ENCODE results near the gene NMUR2. TPM values are rescaled to one million over a fixed set of nuclear protein-coding genes. Genes with fewer than 3 reads are reported as not detected.

Gene NMUR2
- total RNA-seq, result not detected

GRCh38 chr5:152405145-152405544 is at the start of gene NMUR2:
TSS of gene NMUR2 (minus strand) at chr5:152405279. CDS start at chr5:152405113, 166 bp downstream.
- no peak for DNase-seq
- intact Hi-C loops (cut with DNase I), result no loop called here
- no peak within 1 kb of the TSS for H3K27ac ChIP-seq
- no peaks in the 10 kb centered on the region for H3K27me3 ChIP-seq
- TF ChIP-seq CTCF (IDR thresholded peaks at IDR 0.05), result no peak
- no peaks in the 10 kb centered on the region for H3K9me3 ChIP-seq
- H3K36me3 ChIP-seq, result no peaks in the 10 kb centered on the region
- H3K9ac ChIP-seq (ENCODE audit: low read depth in 2 of 2, low read length in 2 of 2), result no peak within 1 kb of the TSS
- H3K4me1 ChIP-seq, result no peaks in the 10 kb centered on the region
- H3K4me3 ChIP-seq, result no peak within 1 kb of the TSS

- no peaks in the 10 kb centered on the region for H3K27me3 ChIP-seq
- no peaks in the 10 kb centered on the region for H3K36me3 ChIP-seq
- no peak for DNase-seq
- intact Hi-C loops (cut with DNase I), result no loop called here
- no peak overlapping the region for H3K4me3 ChIP-seq
- H3K9me3 ChIP-seq, result no peaks in the 10 kb centered on the region
- TF ChIP-seq CTCF (IDR thresholded peaks at IDR 0.05), result no peak
- H3K9ac ChIP-seq (ENCODE audit: low read depth in 2 of 2, low read length in 2 of 2), result no peak overlapping the region
- H3K27ac ChIP-seq, result no peak overlapping the region
- no peaks in the 10 kb centered on the region for H3K4me1 ChIP-seq
Measured at GRCh38 chr5:152443935-152444334, 38.9 kb upstream of the NMUR2 start.

GRCh38 chr5:152439791-152440190 is 34.7 kb upstream of the NMUR2 start:
- DNase-seq, result no peak
- H3K27ac ChIP-seq, result no peak overlapping the region
- H3K9me3 ChIP-seq, result no peaks in the 10 kb centered on the region
- H3K36me3 ChIP-seq, result no peaks in the 10 kb centered on the region
- no peak for TF ChIP-seq CTCF (IDR thresholded peaks at IDR 0.05)
- no peaks in the 10 kb centered on the region for H3K27me3 ChIP-seq
- H3K4me1 ChIP-seq, result no peaks in the 10 kb centered on the region
- H3K4me3 ChIP-seq, result no peak overlapping the region
- intact Hi-C loops (cut with DNase I), result no loop called here
- no peak overlapping the region for H3K9ac ChIP-seq (ENCODE audit: low read depth in 2 of 2, low read length in 2 of 2)

GRCh38 chr5:152437866-152438265 is 32.8 kb upstream of the NMUR2 start:
- Histone ChIP-seq H3K27me3 (no peaks in the 10 kb centered on the region), H3K4me3 (no peak overlapping the region), H3K9ac (ENCODE audit: low read depth in 2 of 2, low read length in 2 of 2) (no peak overlapping the region), H3K36me3 (no peaks in the 10 kb centered on the region), H3K9me3 (no peaks in the 10 kb centered on the region), H3K27ac (no peak overlapping the region), H3K4me1 (no peaks in the 10 kb centered on the region)
- intact Hi-C loops (cut with DNase I), result no loop called here
- no peak for DNase-seq
- no peak for TF ChIP-seq CTCF (IDR thresholded peaks at IDR 0.05)

GRCh38 chr5:152427721-152428120 is 22.6 kb upstream of the NMUR2 start:
- intact Hi-C loops (cut with DNase I), result no loop called here
- H3K4me1 ChIP-seq, result no peaks in the 10 kb centered on the region
- no peak for TF ChIP-seq CTCF (IDR thresholded peaks at IDR 0.05)
- no peaks in the 10 kb centered on the region for H3K27me3 ChIP-seq
- no peak overlapping the region for H3K4me3 ChIP-seq
- no peaks in the 10 kb centered on the region for H3K36me3 ChIP-seq
- no peak for DNase-seq
- H3K27ac ChIP-seq, result no peak overlapping the region
- no peak overlapping the region for H3K9ac ChIP-seq (ENCODE audit: low read depth in 2 of 2, low read length in 2 of 2)
- no peaks in the 10 kb centered on the region for H3K9me3 ChIP-seq

- intact Hi-C loops (cut with DNase I), result no loop called here
- DNase-seq, result no peak
- no peak for TF ChIP-seq CTCF (IDR thresholded peaks at IDR 0.05)
- no peak overlapping the region for H3K9ac ChIP-seq (ENCODE audit: low read depth in 2 of 2, low read length in 2 of 2)
- no peaks in the 10 kb centered on the region for H3K9me3 ChIP-seq
- no peaks in the 10 kb centered on the region for H3K36me3 ChIP-seq
- no peaks in the 10 kb centered on the region for H3K4me1 ChIP-seq
- H3K27ac ChIP-seq, result no peak overlapping the region
- no peaks in the 10 kb centered on the region for H3K27me3 ChIP-seq
- H3K4me3 ChIP-seq, result no peak overlapping the region
Measured at GRCh38 chr5:152425083-152425482, 20.0 kb upstream of the NMUR2 start.

All from colonic mucosa (tissue), 4 donors.